Activated naive CD8-positive, alpha-beta T cell treated with anti-CD3 and anti-CD28 coated beads, Interleukin-2, amount 50 U/mL, for 24 hours (primary cell): ENCODE measurements around the gene HRH2.

Source experiments
- ATAC-seq: fragments of 150-1000 bp; cut with Tn5 transposase; one replicate; pipeline ENCODE4 v1.10.0; 2021
- DNase-seq: peaks from one replicate; pipeline ENCODE4 v3.0.0; 2021
- H3K27ac Mint-ChIP-seq: one replicate; pipeline ENCODE4 v1.8.0; 2021; ENCODE audit warnings: mild to moderate bottlenecking, mixed read lengths
- H3K27me3 Mint-ChIP-seq: one replicate; pipeline ENCODE4 v1.8.0; 2021; ENCODE audit warnings: mixed read lengths
- H3K36me3 Mint-ChIP-seq: one replicate; pipeline ENCODE4 v1.8.0; 2021; ENCODE audit warnings: low read depth, mixed read lengths
- H3K4me1 Mint-ChIP-seq: one replicate; pipeline ENCODE4 v1.8.0; 2021; ENCODE audit warnings: mixed read lengths
- H3K4me3 Mint-ChIP-seq: one replicate; pipeline ENCODE4 v1.8.0; 2021; ENCODE audit warnings: mild to moderate bottlenecking, moderate library complexity, mixed read lengths
- H3K9me3 Mint-ChIP-seq: one replicate; pipeline ENCODE4 v1.8.0; 2021; ENCODE audit warnings: mixed read lengths

The HRH2 gene

GRCh38 chr5:175735701-175736100 is 77.8 kb downstream of the HRH2 start:
- Mint-ChIP-seq H3K27ac (no peak overlapping the region), H3K4me1 (no peaks in the 10 kb centered on the region), H3K27me3 (peaks cover 21% of the 10 kb centered on the region), H3K9me3 (no peaks in the 10 kb centered on the region), H3K4me3 (no peak overlapping the region), H3K36me3 (no peaks in the 10 kb centered on the region)
- ATAC-seq (no peak), DNase-seq (no peak)

GRCh38 chr5:175736652-175737051 is 78.8 kb downstream of the HRH2 start:
- no peaks in the 10 kb centered on the region for H3K4me1 Mint-ChIP-seq
- no peaks in the 10 kb centered on the region for H3K9me3 Mint-ChIP-seq
- peaks cover 27% of the 10 kb centered on the region for H3K27me3 Mint-ChIP-seq
- H3K36me3 Mint-ChIP-seq: no peaks in the 10 kb centered on the region
- H3K4me3 Mint-ChIP-seq: no peak overlapping the region
- DNase-seq (no peak), ATAC-seq (no peak)
- H3K27ac Mint-ChIP-seq: no peak overlapping the region

- DNase-seq (no peak), ATAC-seq (no peak)
- no peak overlapping the region for H3K27ac Mint-ChIP-seq
- H3K4me1 Mint-ChIP-seq: no peaks in the 10 kb centered on the region
- H3K4me3 Mint-ChIP-seq: no peak overlapping the region
- H3K27me3 Mint-ChIP-seq: peaks cover 27% of the 10 kb centered on the region
- no peaks in the 10 kb centered on the region for H3K36me3 Mint-ChIP-seq
- no peaks in the 10 kb centered on the region for H3K9me3 Mint-ChIP-seq
These were observed 79.6 kb downstream of the HRH2 start for GRCh38 chr5:175737481-175737880.

- Mint-ChIP-seq H3K36me3 (no peaks in the 10 kb centered on the region), H3K4me1 (no peaks in the 10 kb centered on the region), H3K27me3 (peaks cover 30% of the 10 kb centered on the region), H3K27ac (no peak overlapping the region), H3K4me3 (no peak overlapping the region), H3K9me3 (no peaks in the 10 kb centered on the region)
- ATAC-seq (no peak), DNase-seq (no peak)
These were observed 80.3 kb downstream of the HRH2 start for GRCh38 chr5:175738126-175738525.

- H3K27me3 Mint-ChIP-seq: peaks cover 33% of the 10 kb centered on the region
These were observed 80.8 kb downstream of the HRH2 start for GRCh38 chr5:175738602-175739133.

GRCh38 chr5:175740014-175740413 is 82.1 kb downstream of the HRH2 start:
- Mint-ChIP-seq H3K36me3 (no peaks in the 10 kb centered on the region), H3K27me3 (peaks cover 36% of the 10 kb centered on the region), H3K4me3 (no peak overlapping the region), H3K4me1 (no peaks in the 10 kb centered on the region), H3K27ac (no peak overlapping the region), H3K9me3 (no peaks in the 10 kb centered on the region)
- no peak for ATAC-seq
- no peak for DNase-seq

More at GRCh38 chr5:175738602-175739133, 80.8 kb downstream of the HRH2 start:
- Mint-ChIP-seq H3K36me3 (no peaks in the 10 kb centered on the region), H3K27ac (no peak overlapping the region), H3K4me1 (no peaks in the 10 kb centered on the region), H3K9me3 (no peaks in the 10 kb centered on the region), H3K4me3 (no peak overlapping the region)
- ATAC-seq (no peak), DNase-seq (no peak)

- peaks cover 40% of the 10 kb centered on the region for H3K27me3 Mint-ChIP-seq
- ATAC-seq (no peak), DNase-seq (no peak)
- H3K27ac Mint-ChIP-seq: no peak overlapping the region
- H3K9me3 Mint-ChIP-seq: no peaks in the 10 kb centered on the region
- H3K36me3 Mint-ChIP-seq: no peaks in the 10 kb centered on the region
- no peaks in the 10 kb centered on the region for H3K4me1 Mint-ChIP-seq
- H3K4me3 Mint-ChIP-seq: no peak overlapping the region
These were observed 83.7 kb downstream of the HRH2 start for GRCh38 chr5:175741556-175741955.

- Mint-ChIP-seq H3K4me1 (no peaks in the 10 kb centered on the region), H3K27me3 (peaks cover 40% of the 10 kb centered on the region), H3K9me3 (no peaks in the 10 kb centered on the region), H3K4me3 (no peak overlapping the region), H3K36me3 (no peaks in the 10 kb centered on the region), H3K27ac (no peak overlapping the region)
- no peak for DNase-seq
- ATAC-seq: no peak
These were observed 84.6 kb downstream of the HRH2 start for GRCh38 chr5:175742290-175742994.

- no peaks in the 10 kb centered on the region for H3K9me3 Mint-ChIP-seq
- H3K36me3 Mint-ChIP-seq: no peaks in the 10 kb centered on the region
- no peak overlapping the region for H3K4me3 Mint-ChIP-seq
- DNase-seq (no peak), ATAC-seq (no peak)
- H3K27me3 Mint-ChIP-seq: peaks cover 40% of the 10 kb centered on the region
- H3K4me1 Mint-ChIP-seq: no peaks in the 10 kb centered on the region
- no peak overlapping the region for H3K27ac Mint-ChIP-seq
These were observed 85.9 kb downstream of the HRH2 start for GRCh38 chr5:175743676-175744210.

GRCh38 chr5:175745210-175745609 is 87.3 kb downstream of the HRH2 start:
- H3K27me3 Mint-ChIP-seq: peaks cover 35% of the 10 kb centered on the region
- no peaks in the 10 kb centered on the region for H3K9me3 Mint-ChIP-seq
- ATAC-seq (peak; percentile 63), DNase-seq (no peak)
- no peaks in the 10 kb centered on the region for H3K36me3 Mint-ChIP-seq
- no peak overlapping the region for H3K4me3 Mint-ChIP-seq
- no peaks in the 10 kb centered on the region for H3K4me1 Mint-ChIP-seq
- no peak overlapping the region for H3K27ac Mint-ChIP-seq

- ATAC-seq: no peak
- peaks cover 29% of the 10 kb centered on the region for H3K27me3 Mint-ChIP-seq
- no peak overlapping the region for H3K4me3 Mint-ChIP-seq
- H3K9me3 Mint-ChIP-seq: no peaks in the 10 kb centered on the region
- H3K4me1 Mint-ChIP-seq: no peaks in the 10 kb centered on the region
- no peak for DNase-seq
- no peak overlapping the region for H3K27ac Mint-ChIP-seq
- H3K36me3 Mint-ChIP-seq: no peaks in the 10 kb centered on the region
These were observed 89.0 kb downstream of the HRH2 start for GRCh38 chr5:175746851-175747250.

- Mint-ChIP-seq H3K27ac (no peak overlapping the region), H3K9me3 (no peaks in the 10 kb centered on the region), H3K27me3 (peaks cover 35% of the 10 kb centered on the region), H3K4me1 (no peaks in the 10 kb centered on the region), H3K36me3 (no peaks in the 10 kb centered on the region), H3K4me3 (no peak overlapping the region)
- DNase-seq (no peak), ATAC-seq (no peak)
These were observed 89.7 kb downstream of the HRH2 start for GRCh38 chr5:175747539-175748060.

- ATAC-seq: no peak
- Mint-ChIP-seq H3K27me3 (peaks cover 32% of the 10 kb centered on the region), H3K4me1 (no peaks in the 10 kb centered on the region), H3K9me3 (no peaks in the 10 kb centered on the region), H3K4me3 (no peak overlapping the region), H3K27ac (no peak overlapping the region), H3K36me3 (no peaks in the 10 kb centered on the region)
- DNase-seq: no peak
These were observed 90.8 kb downstream of the HRH2 start for GRCh38 chr5:175748650-175749049.

- H3K27ac Mint-ChIP-seq: no peak overlapping the region
- H3K9me3 Mint-ChIP-seq: no peaks in the 10 kb centered on the region
- ATAC-seq (no peak), DNase-seq (no peak)
- no peaks in the 10 kb centered on the region for H3K36me3 Mint-ChIP-seq
- no peak overlapping the region for H3K4me3 Mint-ChIP-seq
- peaks cover 38% of the 10 kb centered on the region for H3K27me3 Mint-ChIP-seq
- H3K4me1 Mint-ChIP-seq: no peaks in the 10 kb centered on the region
These were observed 91.7 kb downstream of the HRH2 start for GRCh38 chr5:175749591-175749990.

GRCh38 chr5:175750511-175750931 is 92.7 kb downstream of the HRH2 start:
- no peak for DNase-seq
- no peaks in the 10 kb centered on the region for H3K4me1 Mint-ChIP-seq
- no peak overlapping the region for H3K4me3 Mint-ChIP-seq
- no peak for ATAC-seq
- H3K27me3 Mint-ChIP-seq: peaks cover 44% of the 10 kb centered on the region
- H3K9me3 Mint-ChIP-seq: no peaks in the 10 kb centered on the region
- H3K36me3 Mint-ChIP-seq: no peaks in the 10 kb centered on the region
- no peak overlapping the region for H3K27ac Mint-ChIP-seq
